HG02571 (cell line): ENCODE results near the gene TMEM51.

Source experiments
- ATAC-seq: cut with Tn5 transposase; IDR thresholded peaks from one replicate; pipeline ENCODE4 v1.9.1; 2021; ENCODE audit warnings: mild to moderate bottlenecking, moderate library complexity; ENCODE audit not compliant: unreplicated experiment

Gene TMEM51

GRCh38 chr1:15191770-15192169 lies 38.2 kb downstream of the TMEM51 start:
- ATAC-seq, result no peak

GRCh38 chr1:15192916-15193550 lies 39.5 kb downstream of the TMEM51 start:
- ATAC-seq, result no peak

GRCh38 chr1:15195420-15196052 lies 42.0 kb downstream of the TMEM51 start:
- no peak for ATAC-seq

- no peak for ATAC-seq
These were observed 42.5 kb downstream of the TMEM51 start for GRCh38 chr1:15196069-15196468.

GRCh38 chr1:15196807-15197530 lies 43.4 kb downstream of the TMEM51 start:
- ATAC-seq, result no peak

- ATAC-seq, result no peak
These were observed 44.3 kb downstream of the TMEM51 start for GRCh38 chr1:15197591-15198447.

- no peak for ATAC-seq
These were observed 45.1 kb downstream of the TMEM51 start for GRCh38 chr1:15198684-15199083.

GRCh38 chr1:15201221-15201620 lies 47.7 kb downstream of the TMEM51 start:
- no peak for ATAC-seq

GRCh38 chr1:15201849-15202551 lies 48.5 kb downstream of the TMEM51 start:
- no peak for ATAC-seq

GRCh38 chr1:15204931-15205330 lies 51.4 kb downstream of the TMEM51 start:
- no peak for ATAC-seq

- no peak for ATAC-seq
These were observed 52.2 kb downstream of the TMEM51 start for GRCh38 chr1:15205586-15206346.

GRCh38 chr1:15206418-15207030 lies 53.0 kb downstream of the TMEM51 start:
- ATAC-seq, result no peak

GRCh38 chr1:15207031-15207828 lies 53.7 kb downstream of the TMEM51 start:
- no peak for ATAC-seq

GRCh38 chr1:15207829-15208429 lies 54.4 kb downstream of the TMEM51 start:
- no peak for ATAC-seq

GRCh38 chr1:15210651-15211375 lies 57.3 kb downstream of the TMEM51 start:
- no peak for ATAC-seq

GRCh38 chr1:15211424-15211823 lies 57.9 kb downstream of the TMEM51 start:
- no peak for ATAC-seq

GRCh38 chr1:15212216-15212953 lies 58.8 kb downstream of the TMEM51 start:
- ATAC-seq, result no peak
